H1 (cell line): ENCODE measurements around the gene ASCC1. TPM values are rescaled to one million over a fixed set of nuclear protein-coding genes. Genes with fewer than 3 reads are reported as not detected.
A peak's percentile ranks its signal among the peaks of the same experiment; 100 is the strongest.

ENCODE experiments used
- CTCF ChIA-PET: fragments of 300-600 bp; sonication (Branson Sonifier 250); formaldehyde crosslinking; loops from one replicate; lab custom pipeline; 2021; ENCODE audit not compliant: partially characterized antibody; lab: Charles Lee
- POLR2A ChIA-PET: fragments of 300-600 bp; sonication (Branson Sonifier 250); formaldehyde crosslinking; loops from one replicate; lab custom pipeline; 2021; ENCODE audit warnings: inconsistent platforms; ENCODE audit not compliant: partially characterized antibody; lab: Charles Lee
- DNase-seq, 2 experiments: peaks; one replicate each; pipeline versions ENCODE4 v3.0.0 to v3.0.0-alpha.2; 2010 to 2022; ENCODE audit warnings: low spot score in 2 of 2, low read depth in 1 of 2, mixed read lengths in 1 of 2
- FAIRE-seq: peaks from 2 replicates; lab custom pipeline; 2011; peaks lifted over from hg19 to GRCh38; lab: Jason Lieb, UNC
- H2AFZ ChIP-seq: 2 replicates; pipeline ENCODE4 v1.8.1; 2012; ENCODE audit warnings: low read length, inconsistent platforms
- H2AK5ac ChIP-seq: 2 replicates; pipeline ENCODE4 v1.6.1; 2013; ENCODE audit warnings: low read depth, low read length
- H2BK120ac ChIP-seq: replicated peaks from 2 replicates; pipeline ENCODE3; 2013; ENCODE audit warnings: low read depth, low read length, inconsistent platforms
- H2BK12ac ChIP-seq: 2 replicates; pipeline ENCODE4 v1.6.1; 2013; ENCODE audit warnings: low read depth, low read length
- H2BK15ac ChIP-seq: 2 replicates; pipeline ENCODE4 v1.6.1; 2013; ENCODE audit warnings: low read length
- H2BK20ac ChIP-seq: 2 replicates; pipeline ENCODE4 v1.6.1; 2013; ENCODE audit warnings: low read length
- H2BK5ac ChIP-seq: 2 replicates; pipeline ENCODE4 v1.6.1; 2013; ENCODE audit warnings: low read depth, low read length
- H3K14ac ChIP-seq: 2 replicates; pipeline ENCODE4 v1.6.1; 2013; ENCODE audit warnings: inconsistent platforms; ENCODE audit not compliant: insufficient read length
- H3K18ac ChIP-seq: 2 replicates; pipeline ENCODE4 v1.6.1; 2013; ENCODE audit warnings: low read length; ENCODE audit errors: extremely low read depth
- H3K23ac ChIP-seq: 2 replicates; pipeline ENCODE4 v1.6.1; 2013; ENCODE audit warnings: inconsistent platforms; ENCODE audit not compliant: insufficient read length
- H3K23me2 ChIP-seq: 2 replicates; pipeline ENCODE4 v1.6.1; 2013; ENCODE audit warnings: low read depth, low read length
- H3K27ac ChIP-seq: 2 replicates; pipeline ENCODE4 v1.6.1; 2011; ENCODE audit warnings: low read depth, low read length, inconsistent platforms
- H3K27me3 ChIP-seq, 4 experiments: replicated peaks in 1 of 4; 1 replicate in 1 of 4; 2 replicates in 3 of 4; pipeline versions ENCODE4 v1.6.1 to v1.8.1; 2011 to 2013; ENCODE audit warnings: low read length in 3 of 4, mild to moderate bottlenecking in 3 of 4, inconsistent platforms in 2 of 4, mixed read lengths in 2 of 4, moderate library complexity in 1 of 4; ENCODE audit not compliant: control insufficient read depth in 3 of 4, insufficient read depth in 3 of 4; ENCODE audit errors: extremely low read depth in 1 of 4
- H3K36me3 ChIP-seq, 4 experiments: 2 replicates each; pipeline versions ENCODE4 v1.6.1 to v1.8.1; 2011 to 2013; ENCODE audit warnings: mild to moderate bottlenecking in 4 of 4, low read length in 3 of 4, moderate library complexity in 2 of 4, control low read depth in 1 of 4, inconsistent platforms in 1 of 4; ENCODE audit not compliant: insufficient read depth in 4 of 4, control insufficient read depth in 2 of 4
- H3K4ac ChIP-seq: replicated peaks from 2 replicates; pipeline ENCODE3; 2013; ENCODE audit warnings: low read length, low read depth, mixed read lengths, inconsistent platforms; ENCODE audit not compliant: insufficient read length
- H3K4me1 ChIP-seq, 4 experiments: replicated peaks in 1 of 4; 1 replicate in 1 of 4; 2 replicates in 3 of 4; pipeline versions ENCODE4 v1.6.1 to v1.8.1; 2011 to 2013; ENCODE audit warnings: low read length in 3 of 4, inconsistent platforms in 2 of 4, mixed read lengths in 1 of 4; ENCODE audit not compliant: insufficient read depth in 4 of 4, control insufficient read depth in 3 of 4
- H3K4me2 ChIP-seq, 2 experiments: 2 replicates each; pipeline versions ENCODE4 v1.6.1 to v1.8.1; 2011 to 2013; ENCODE audit warnings: low read depth in 2 of 2, low read length in 2 of 2, control low read depth in 1 of 2, inconsistent platforms in 1 of 2, mild to moderate bottlenecking in 1 of 2; ENCODE audit not compliant: insufficient read depth in 1 of 2
- H3K4me3 ChIP-seq, 4 experiments: fragments of 200-600, 300-600 bp in 1 of 4; sonication (generic), shearing (Covaris generic), sonication (Bioruptor Twin) in 1 of 4; 2 replicates each; pipeline versions ENCODE4 v1.5.1 to v1.8.1; 2011 to 2016; ENCODE audit warnings: low read length in 4 of 4, low read depth in 3 of 4, control low read depth in 2 of 4, inconsistent platforms in 2 of 4, mild to moderate bottlenecking in 2 of 4, mixed read lengths in 1 of 4, moderate library complexity in 1 of 4; ENCODE audit not compliant: insufficient read depth in 2 of 4; ENCODE audit errors: extremely low read depth in 1 of 4
- H3K56ac ChIP-seq: replicated peaks from 2 replicates; pipeline ENCODE3; 2013; ENCODE audit warnings: low read depth, mild to moderate bottlenecking, mixed read lengths, low read length, inconsistent platforms; ENCODE audit not compliant: insufficient read length
- H3K79me1 ChIP-seq: 2 replicates; pipeline ENCODE4 v1.6.1; 2013; ENCODE audit warnings: low read depth, low read length, control low read depth
- H3K79me2 ChIP-seq, 2 experiments: 2 replicates each; pipeline versions ENCODE4 v1.6.1 to v1.8.1; 2012 to 2013; ENCODE audit warnings: low read length in 2 of 2, mild to moderate bottlenecking in 2 of 2, inconsistent platforms in 1 of 2; ENCODE audit not compliant: insufficient read depth in 2 of 2, control insufficient read depth in 1 of 2
- H3K9ac ChIP-seq, 4 experiments: replicated peaks in 1 of 4; 1 replicate in 1 of 4; 2 replicates in 3 of 4; pipeline versions ENCODE4 v1.6.1 to v1.8.1; 2011 to 2013; ENCODE audit warnings: low read depth in 3 of 4, low read length in 3 of 4, control low read depth in 2 of 4, mild to moderate bottlenecking in 2 of 4, moderate library complexity in 2 of 4, inconsistent platforms in 1 of 4; ENCODE audit errors: extremely low read depth in 1 of 4
- H3K9me3 ChIP-seq, 2 experiments: 2 replicates each; pipeline versions ENCODE4 v1.6.1 to v1.8.1; 2012 to 2013; ENCODE audit warnings: mild to moderate bottlenecking in 2 of 2, moderate library complexity in 2 of 2, control low read depth in 1 of 2, inconsistent platforms in 1 of 2, low read depth in 1 of 2, low read length in 1 of 2, mixed read lengths in 1 of 2; ENCODE audit not compliant: insufficient read depth in 2 of 2
- H4K20me1 ChIP-seq, 2 experiments: replicated peaks in 1 of 2; 2 replicates each; pipeline versions ENCODE3 to v1.8.1; 2011 to 2013; ENCODE audit warnings: inconsistent platforms in 2 of 2, low read length in 2 of 2, mild to moderate bottlenecking in 1 of 2; ENCODE audit not compliant: insufficient read depth in 2 of 2, control insufficient read depth in 1 of 2
- H4K5ac ChIP-seq: 2 replicates; pipeline ENCODE4 v1.6.1; 2013; ENCODE audit warnings: low read length, low read depth, mixed read lengths, inconsistent platforms; ENCODE audit not compliant: insufficient read length
- H4K8ac ChIP-seq: 2 replicates; pipeline ENCODE4 v1.8.0; 2013; ENCODE audit warnings: mild to moderate bottlenecking, moderate library complexity, low read length, inconsistent platforms; ENCODE audit not compliant: insufficient read depth; ENCODE audit errors: extremely low read depth
- H4K91ac ChIP-seq: replicated peaks from 2 replicates; pipeline ENCODE3; 2013; ENCODE audit warnings: low read length, mixed read lengths, inconsistent platforms; ENCODE audit not compliant: insufficient read length
- CHD1 ChIP-seq: IDR thresholded peaks from 2 replicates; pipeline ENCODE4 v1.6.1; 2012; ENCODE audit warnings: low read depth, low read length, improper control_type of control experiment
- CREB1 ChIP-seq: IDR thresholded peaks from 2 replicates; pipeline ENCODE4 v1.6.1; 2012; ENCODE audit warnings: inconsistent platforms
- FOSL1 ChIP-seq: IDR thresholded peaks from 2 replicates; pipeline ENCODE4 v1.6.1; 2011; ENCODE audit warnings: mild to moderate bottlenecking, low read depth, low read length, moderate library complexity; ENCODE audit not compliant: insufficient read depth
- SP4 ChIP-seq: IDR thresholded peaks from 2 replicates; pipeline ENCODE4 v1.6.1; 2012; ENCODE audit warnings: low read length, inconsistent platforms
- WGBS, 2 experiments: shearing (Covaris generic) in 1 of 2; methylation state at CpG; one replicate each; pipeline versions ENCODE4 v1.1.6 to v1.1.7; 2013 to 2015; ENCODE audit warnings: low lambda C conversion rate in 2 of 2, mixed read lengths in 2 of 2, inconsistent platforms in 1 of 2, low coverage in 1 of 2, missing lambda C conversion rate in 1 of 2; ENCODE audit not compliant: insufficient replicate concordance in 2 of 2, insufficient coverage in 1 of 2, insufficient read length in 1 of 2; ENCODE audit errors: extremely low coverage in 1 of 2, missing lambda C conversion rate in 1 of 2; 5-methylcytosine and 5-hydroxymethylcytosine counted together
- polyA plus RNA-seq, 7 experiments: library from polyadenylated mRNA; depleted of rRNA in 3 of 7; stranded (reverse) in 5 of 7; unstranded in 2 of 7; fragments of >200 nt in 5 of 7; fragments of 200-250 nt in 2 of 7; gene quantifications; 1 replicate in 5 of 7; 2 replicates in 1 of 7; 4 replicates in 1 of 7; pipeline versions ENCODE4 v1.2.1 to v1.2.3, GENCODE V29; 2011 to 2013; ENCODE audit warnings: missing spikeins in 2 of 7, mixed read lengths in 2 of 7
- total RNA-seq: library from RNA; stranded (reverse); fragmentation: NEBNext Ultra II Directional; extraction: Animal tissue kit (Norgen Biotek cat#: 25700); gene quantifications from 2 replicates; pipeline ENCODE4 v1.2.1, GENCODE V29; 2021

Gene ASCC1
- total and polyA plus RNA-seq, 2 of the 8 experiments (the other 6 are each of a cell fraction or from before 2014, with no cell fraction given) = 25.6 to 35.8 TPM

DNA sequence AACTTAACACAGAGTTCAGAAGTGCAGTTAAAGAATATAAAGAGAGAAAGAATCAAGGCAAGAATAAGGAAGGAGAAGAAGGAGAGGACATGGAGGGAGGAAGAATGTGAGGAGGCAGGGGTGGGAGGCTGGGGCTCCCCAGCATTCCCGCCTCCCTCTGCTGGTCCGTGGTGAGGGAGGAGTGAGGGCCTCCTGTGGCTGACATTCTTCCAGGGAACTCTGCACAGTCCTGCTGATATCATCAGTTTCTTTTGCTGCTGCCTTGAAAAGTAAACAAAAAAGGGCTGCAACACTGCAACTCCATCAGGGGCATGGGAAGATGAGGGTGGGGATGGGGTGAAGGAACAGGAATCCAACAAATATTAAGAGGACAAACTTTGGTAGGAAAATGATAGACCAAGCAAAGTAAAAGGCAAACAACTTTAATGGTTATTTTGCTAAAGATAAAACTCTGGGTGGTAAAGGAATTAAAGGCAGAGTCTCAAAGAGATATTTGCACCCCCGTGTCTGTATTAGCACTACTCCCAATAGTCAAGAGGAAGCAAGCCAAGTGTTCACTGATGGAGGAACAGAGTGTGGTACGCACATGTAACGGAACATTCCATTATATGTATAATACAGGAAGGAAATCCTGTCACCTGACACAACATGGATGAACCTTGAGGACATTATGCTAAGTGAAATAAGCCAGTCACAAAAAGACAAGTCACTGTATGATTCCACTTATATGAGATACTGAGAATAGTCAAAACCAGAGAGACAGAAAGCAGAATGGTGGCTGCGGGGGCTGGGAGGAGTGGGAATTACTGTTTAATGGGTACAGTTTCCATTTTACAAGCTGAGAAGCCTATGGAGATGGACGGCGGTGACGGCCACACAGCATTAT lies 119.7 kb downstream of the ASCC1 start:
- H4K91ac ChIP-seq = no peak overlapping the region
- H3K4ac ChIP-seq = no peak overlapping the region
- WGBS, 2 experiments = 90% methylated on average over 9 of the region's 9 CpGs; no CpG with 5 or more reads in 1 of the 2 experiments
- H2BK120ac ChIP-seq = no peak overlapping the region
- no peak overlapping the region for H3K4me2 ChIP-seq
- H3K4me3 ChIP-seq = no peak overlapping the region
- no peak overlapping the region for H3K9ac ChIP-seq
- H3K79me1 ChIP-seq = no peaks in the 10 kb centered on the region
- DNase-seq = no peak
- no peaks in the 10 kb centered on the region for H3K23me2 ChIP-seq
- H3K14ac ChIP-seq = no peak overlapping the region
- H3K27me3 ChIP-seq = no peaks in the 10 kb centered on the region
- no peak overlapping the region for H3K18ac ChIP-seq
- H2AK5ac ChIP-seq = no peak overlapping the region
- H4K8ac ChIP-seq = no peak overlapping the region
- no peak overlapping the region for H3K27ac ChIP-seq
- no peak overlapping the region for H3K56ac ChIP-seq
- no peak overlapping the region for H2BK5ac ChIP-seq
- H2BK15ac ChIP-seq = no peak overlapping the region
- no peaks in the 10 kb centered on the region for H4K20me1 ChIP-seq
- no peak overlapping the region for H4K5ac ChIP-seq
- FAIRE-seq = no peak
- H3K23ac ChIP-seq = no peak overlapping the region
- CTCF ChIA-PET = interaction anchor here (0.6 kb wide), 2 partner anchors 38 to 182 kb away, joined by 3 read pairs; no protein-coding TSS in a partner anchor
- no peak overlapping the region for H2AFZ ChIP-seq
- H2BK20ac ChIP-seq = no peak overlapping the region
- H3K36me3 ChIP-seq = peaks cover 0 to 7% (median 2%) of the 10 kb centered on the region in 4 experiments; a peak in 4 of 8 replicates
- POLR2A ChIA-PET = interaction anchor here (1.2 kb wide), 1 partner anchor 177 kb away, joined by 3 read pairs; no protein-coding TSS in a partner anchor
- H3K79me2 ChIP-seq = no peaks in the 10 kb centered on the region
- H3K9me3 ChIP-seq = no peaks in the 10 kb centered on the region
- TF ChIP-seq CHD1 (no peak), FOSL1 (0 out of 2 replicates have a peak, but pooled peaks have one; percentile 15), SP4 (no peak), CREB1 (no peak)
- no peak overlapping the region for H2BK12ac ChIP-seq
- H3K4me1 ChIP-seq = no peaks in the 10 kb centered on the region
